IMR-90 (cell line): ENCODE data around the gene PAQR7.

Experiments used
- BHLHE40 ChIP-seq: fragments of 150-350 bp; IDR thresholded peaks from 2 replicates; pipeline ENCODE4 v1.6.1; 2016; ENCODE audit warnings: mild to moderate bottlenecking, low read depth, low read length
- CEBPB ChIP-seq: IDR thresholded peaks from 2 replicates; pipeline ENCODE4 v1.6.1; 2012; ENCODE audit warnings: low read depth, low read length, improper control_type of control experiment
- MAFK ChIP-seq: IDR thresholded peaks from 2 replicates; pipeline ENCODE4 v1.6.1; 2012; ENCODE audit warnings: low read depth, low read length, improper control_type of control experiment
- MAZ ChIP-seq: IDR thresholded peaks from 2 replicates; pipeline ENCODE4 v1.6.1; 2012; ENCODE audit warnings: low read depth, mild to moderate bottlenecking, low read length, improper control_type of control experiment, moderate library complexity, borderline replicate concordance
- MXI1 ChIP-seq: IDR thresholded peaks from 2 replicates; pipeline ENCODE4 v1.6.1; 2012; ENCODE audit warnings: low read depth, mild to moderate bottlenecking, low read length, moderate library complexity, borderline replicate concordance
- POLR2A ChIP-seq: IDR thresholded peaks from 2 replicates; pipeline ENCODE4 v1.6.1; 2012; ENCODE audit warnings: mild to moderate bottlenecking, low read depth, low read length
- RAD21 ChIP-seq: IDR thresholded peaks from 2 replicates; pipeline ENCODE4 v1.6.1; 2012; ENCODE audit warnings: low read length, improper control_type of control experiment
- RCOR1 ChIP-seq: IDR thresholded peaks from 2 replicates; pipeline ENCODE4 v1.6.1; 2012; ENCODE audit warnings: mild to moderate bottlenecking, low read length, improper control_type of control experiment; ENCODE audit not compliant: insufficient replicate concordance
- SMC3 ChIP-seq: fragments of 150-350 bp; IDR thresholded peaks from 2 replicates; pipeline ENCODE4 v1.6.1; 2016; ENCODE audit warnings: low read depth, mild to moderate bottlenecking, antibody characterized with exemption, low read length, moderate library complexity
- TF ChIP-seq, protein P1 (sequence below): conservative IDR thresholded peaks from 2 replicates; pipeline ENCODE4 v1.5.1; 2012; ENCODE audit warnings: mild to moderate bottlenecking, low read depth, low read length, improper control_type of control experiment
- TF ChIP-seq, protein P2 (sequence below): fragments of 150-350 bp; IDR thresholded peaks from 2 replicates; pipeline ENCODE4 v1.6.1; 2017; ENCODE audit warnings: mild to moderate bottlenecking, antibody characterized with exemption, low read length, low read depth

DNA sequence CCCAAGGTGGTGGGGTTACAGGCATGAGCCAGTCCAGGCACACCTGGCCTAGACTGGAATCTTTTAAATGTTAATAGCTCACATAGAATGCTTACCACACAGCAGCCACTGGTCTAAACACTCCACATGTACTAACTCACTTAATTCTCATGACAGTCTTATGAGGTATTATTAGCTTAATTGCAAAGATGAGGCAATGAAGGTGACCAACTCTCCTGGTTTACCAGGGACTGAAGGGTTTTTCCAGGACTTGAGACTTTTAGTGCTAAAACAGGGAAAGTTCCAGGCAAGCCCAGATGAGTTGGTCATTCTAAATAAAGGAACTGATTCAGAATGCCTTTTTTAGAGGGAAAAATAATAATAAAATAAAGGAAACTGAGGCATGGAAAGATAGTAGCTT lies 37.7 kb upstream of the PAQR7 start:
- TF ChIP-seq MXI1 (no peak), MAZ (no peak), POLR2A (no peak), BHLHE40 (no peak), SMC3 (no peak), RAD21 (no peak), CEBPB (no peak), RCOR1 (no peak), MAFK (no peak)
- TF ChIP-seq, protein P1, sequence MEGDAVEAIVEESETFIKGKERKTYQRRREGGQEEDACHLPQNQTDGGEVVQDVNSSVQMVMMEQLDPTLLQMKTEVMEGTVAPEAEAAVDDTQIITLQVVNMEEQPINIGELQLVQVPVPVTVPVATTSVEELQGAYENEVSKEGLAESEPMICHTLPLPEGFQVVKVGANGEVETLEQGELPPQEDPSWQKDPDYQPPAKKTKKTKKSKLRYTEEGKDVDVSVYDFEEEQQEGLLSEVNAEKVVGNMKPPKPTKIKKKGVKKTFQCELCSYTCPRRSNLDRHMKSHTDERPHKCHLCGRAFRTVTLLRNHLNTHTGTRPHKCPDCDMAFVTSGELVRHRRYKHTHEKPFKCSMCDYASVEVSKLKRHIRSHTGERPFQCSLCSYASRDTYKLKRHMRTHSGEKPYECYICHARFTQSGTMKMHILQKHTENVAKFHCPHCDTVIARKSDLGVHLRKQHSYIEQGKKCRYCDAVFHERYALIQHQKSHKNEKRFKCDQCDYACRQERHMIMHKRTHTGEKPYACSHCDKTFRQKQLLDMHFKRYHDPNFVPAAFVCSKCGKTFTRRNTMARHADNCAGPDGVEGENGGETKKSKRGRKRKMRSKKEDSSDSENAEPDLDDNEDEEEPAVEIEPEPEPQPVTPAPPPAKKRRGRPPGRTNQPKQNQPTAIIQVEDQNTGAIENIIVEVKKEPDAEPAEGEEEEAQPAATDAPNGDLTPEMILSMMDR: no peak
- TF ChIP-seq, protein P2, sequence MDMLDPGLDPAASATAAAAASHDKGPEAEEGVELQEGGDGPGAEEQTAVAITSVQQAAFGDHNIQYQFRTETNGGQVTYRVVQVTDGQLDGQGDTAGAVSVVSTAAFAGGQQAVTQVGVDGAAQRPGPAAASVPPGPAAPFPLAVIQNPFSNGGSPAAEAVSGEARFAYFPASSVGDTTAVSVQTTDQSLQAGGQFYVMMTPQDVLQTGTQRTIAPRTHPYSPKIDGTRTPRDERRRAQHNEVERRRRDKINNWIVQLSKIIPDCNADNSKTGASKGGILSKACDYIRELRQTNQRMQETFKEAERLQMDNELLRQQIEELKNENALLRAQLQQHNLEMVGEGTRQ: no peak
